Psoas muscle (tissue), 7 donors: ENCODE measurements around the gene EXOC3L1. TPM values are rescaled to one million over a fixed set of nuclear protein-coding genes. Genes with fewer than 3 reads are reported as not detected.

Source experiments
- polyA plus RNA-seq, 3 donors: library from polyadenylated mRNA; stranded (reverse); fragments of 200-250 nt; gene quantifications; one replicate each; pipeline ENCODE4 v1.2.3, GENCODE V29; 2013
- total RNA-seq, 4 donors: library from RNA; stranded (reverse); fragmentation: NEBNext Ultra II Directional in 2 of 4; extraction: Animal tissue kit (Norgen Biotek cat#: 25700) in 2 of 4; gene quantifications; one replicate each; pipeline versions ENCODE4 v1.2.1 to v1.2.4, GENCODE V29; 2021 to 2023
- donor health status: healthy with polysubstance abuse.
- donor health status: DM: no; HTN: no; CAD: no; lungs with moderate emphysema.
- donor health status: Bipolar disorder and iron deficiency.
- donor health status: healthy.
- donor health status: DM: no; HTN: no; CAD: no.
- donor health status: DM: no; HTN: no; CAD: no.
- donor health status: DM: yes; HTN: yes; CAD: no.

EXOC3L1 gene
- total and polyA plus RNA-seq, 7 donors, result 0.84 to 3.4 (median 1.2) TPM

Other genes starting within 250 kb of the EXOC3L1 start
- 10 to 100 TPM in 3 of 4 donors, 1 to 10 TPM in 1; 9.7 to 15.2 (median 13.5) TPM for gene CES3, start 228.9 kb downstream of the EXOC3L1 start, total RNA-seq
- 1 to 10 TPM in 2 of 3 donors, under 1 TPM in 1; 0.48 to 8.7 (median 8.5) TPM for gene CES3, start 228.9 kb downstream of the EXOC3L1 start, polyA plus RNA-seq
- gene CES4A, start 201.5 kb downstream of the EXOC3L1 start, total RNA-seq, result 10 to 100 TPM in 2 of 4 donors, 1 to 10 TPM in 2; 6.0 to 41.3 (median 10.4) TPM
- 1 to 10 TPM; 4.2 to 5.5 (median 4.4) TPM for gene CES4A, start 201.5 kb downstream of the EXOC3L1 start, polyA plus RNA-seq
- gene CBFB, start 161.0 kb downstream of the EXOC3L1 start, total RNA-seq, result 10 to 100 TPM; 32.2 to 66.1 (median 56.7) TPM
- gene CBFB, start 161.0 kb downstream of the EXOC3L1 start, polyA plus RNA-seq, result 10 to 100 TPM; 24.3 to 56.3 (median 51.4) TPM
- 10 to 100 TPM; 12.2 to 19.5 (median 15.5) TPM for gene PHAF1, start 80.2 kb downstream of the EXOC3L1 start, total RNA-seq
- 10 to 100 TPM; 12.3 to 60.4 (median 12.4) TPM for gene PHAF1, start 80.2 kb downstream of the EXOC3L1 start, polyA plus RNA-seq
- gene B3GNT9, start 39.1 kb downstream of the EXOC3L1 start, total RNA-seq, result 1 to 10 TPM in 3 of 4 donors, under 1 TPM in 1; 0.69 to 4.1 (median 2.3) TPM
- 1 to 10 TPM in 1 of 3 donors, under 1 TPM in 2; 0.75 to 1.8 (median 0.86) TPM for gene B3GNT9, start 39.1 kb downstream of the EXOC3L1 start, polyA plus RNA-seq
- 1 to 10 TPM; 3.9 to 6.7 (median 5.9) TPM for gene TRADD, start 30.2 kb downstream of the EXOC3L1 start, total RNA-seq
- gene TRADD, start 30.2 kb downstream of the EXOC3L1 start, polyA plus RNA-seq, result 10 to 100 TPM in 2 of 3 donors, 1 to 10 TPM in 1; 7.4 to 14.2 (median 10.7) TPM
- gene FBXL8, start 30.2 kb downstream of the EXOC3L1 start, total RNA-seq, result 1 to 10 TPM; 4.5 to 8.6 (median 5.9) TPM
- gene FBXL8, start 30.2 kb downstream of the EXOC3L1 start, polyA plus RNA-seq, result 1 to 10 TPM; 5.1 to 8.0 (median 5.9) TPM
- 10 to 100 TPM; 44.3 to 97.3 (median 57.6) TPM for gene HSF4, start 25.4 kb downstream of the EXOC3L1 start, total RNA-seq
- gene HSF4, start 25.4 kb downstream of the EXOC3L1 start, polyA plus RNA-seq, result 10 to 100 TPM; 15.1 to 47.8 (median 47.4) TPM
- 100 to 1,000 TPM in 2 of 4 donors, 10 to 100 TPM in 2; 53.6 to 114 (median 88.0) TPM for gene NOL3, start 19.6 kb downstream of the EXOC3L1 start, total RNA-seq
- gene NOL3, start 19.6 kb downstream of the EXOC3L1 start, polyA plus RNA-seq, result 100 to 1,000 TPM in 1 of 3 donors, 10 to 100 TPM in 2; 90.6 to 133 (median 93.9) TPM
- 1 to 10 TPM; 5.9 to 8.0 (median 6.6) TPM for gene MATCAP1, start 6.2 kb downstream of the EXOC3L1 start, total RNA-seq
- gene MATCAP1, start 6.2 kb downstream of the EXOC3L1 start, polyA plus RNA-seq, result 1 to 10 TPM; 4.2 to 9.7 (median 4.5) TPM
- gene E2F4, start 2.0 kb upstream of the EXOC3L1 start, total RNA-seq, result 10 to 100 TPM; 22.6 to 56.2 (median 45.9) TPM
- gene E2F4, start 2.0 kb upstream of the EXOC3L1 start, polyA plus RNA-seq, result 100 to 1,000 TPM in 1 of 3 donors, 10 to 100 TPM in 2; 45.0 to 106 (median 67.3) TPM
- under 1 TPM; 0.26 to 0.79 (median 0.42) TPM for gene ELMO3, start 9.0 kb upstream of the EXOC3L1 start, total RNA-seq
- gene ELMO3, start 9.0 kb upstream of the EXOC3L1 start, polyA plus RNA-seq, result under 1 TPM; 0.35 to 0.82 (median 0.53) TPM
- 10 to 100 TPM; 10.1 to 32.7 (median 20.5) TPM for gene TMEM208, start 37.0 kb upstream of the EXOC3L1 start, total RNA-seq
- gene TMEM208, start 37.0 kb upstream of the EXOC3L1 start, polyA plus RNA-seq, result 100 to 1,000 TPM in 1 of 3 donors, 10 to 100 TPM in 2; 64.3 to 111 (median 91.9) TPM
- 100 to 1,000 TPM in 3 of 4 donors, 10 to 100 TPM in 1; 61.5 to 154 (median 124) TPM for gene FHOD1, start 57.3 kb upstream of the EXOC3L1 start, total RNA-seq
- 10 to 100 TPM; 16.9 to 48.7 (median 27.2) TPM for gene FHOD1, start 57.3 kb upstream of the EXOC3L1 start, polyA plus RNA-seq
- 1 to 10 TPM in 3 of 4 donors, under 1 TPM in 1; 0.59 to 1.7 (median 1.4) TPM for gene SLC9A5, start 58.8 kb upstream of the EXOC3L1 start, total RNA-seq
- 1 to 10 TPM in 1 of 3 donors, under 1 TPM in 2; 0.52 to 1.1 (median 0.91) TPM for gene SLC9A5, start 58.8 kb upstream of the EXOC3L1 start, polyA plus RNA-seq
- 1 to 10 TPM in 2 of 4 donors, under 1 TPM in 2; 0.28 to 1.9 (median 1.3) TPM for gene PLEKHG4, start 89.4 kb upstream of the EXOC3L1 start, total RNA-seq
- gene PLEKHG4, start 89.4 kb upstream of the EXOC3L1 start, polyA plus RNA-seq, result under 1 TPM; 0.60 to 1.00 (median 0.98) TPM
- not detected for gene KCTD19, start 136.6 kb upstream of the EXOC3L1 start, total RNA-seq
- gene KCTD19, start 136.6 kb upstream of the EXOC3L1 start, polyA plus RNA-seq, result under 1 TPM in 1 of 3 donors, not detected in 2; 0.03 TPM
- gene LRRC36, start 136.7 kb upstream of the EXOC3L1 start, total RNA-seq, result not detected
- under 1 TPM; 0.06 to 0.25 (median 0.11) TPM for gene LRRC36, start 136.7 kb upstream of the EXOC3L1 start, polyA plus RNA-seq
- gene TPPP3, start 203.4 kb upstream of the EXOC3L1 start, total RNA-seq, result 10 to 100 TPM; 14.8 to 36.4 (median 25.7) TPM
- gene TPPP3, start 203.4 kb upstream of the EXOC3L1 start, polyA plus RNA-seq, result 10 to 100 TPM in 2 of 3 donors, 1 to 10 TPM in 1; 5.3 to 21.4 (median 17.0) TPM
- 10 to 100 TPM in 1 of 4 donors, 1 to 10 TPM in 3; 5.8 to 11.0 (median 6.9) TPM for gene ZDHHC1, start 226.3 kb upstream of the EXOC3L1 start, total RNA-seq
- gene ZDHHC1, start 226.3 kb upstream of the EXOC3L1 start, polyA plus RNA-seq, result 1 to 10 TPM; 1.7 to 5.0 (median 2.9) TPM
- under 1 TPM; 0.16 to 0.71 (median 0.39) TPM for gene HSD11B2, start 241.0 kb upstream of the EXOC3L1 start, total RNA-seq
- under 1 TPM; 0.11 to 0.35 (median 0.17) TPM for gene HSD11B2, start 241.0 kb upstream of the EXOC3L1 start, polyA plus RNA-seq